HEK293 (cell line): ENCODE results near the gene TDRKH.

ENCODE experiments used
- CTCF ChIA-PET: fragments of 350-600 bp; formaldehyde crosslinking; extraction: SDS; loops from one replicate; lab custom pipeline; 2021; ENCODE audit warnings: antibody characterized with exemption; lab: Yijun Ruan, JAX
- POLR2A ChIA-PET: fragments of 300-600 bp; formaldehyde crosslinking; extraction: SDS; loops from one replicate; lab custom pipeline; 2020; ENCODE audit warnings: antibody characterized with exemption, inconsistent platforms; lab: Yijun Ruan, JAX
- H3K27ac ChIP-seq: fragments of 200-500 bp; sonication (Bioruptor generic); 2 replicates; pipeline ENCODE4 v1.5.1; 2014; ENCODE audit warnings: low read depth, low read length, control low read depth, inconsistent platforms; ENCODE audit errors: extremely low read depth
- H3K36me3 ChIP-seq, 2 experiments: fragments of 200-500 bp in 1 of 2; sonication (Bioruptor generic) in 1 of 2; 1 replicate in 1 of 2; 2 replicates in 1 of 2; pipeline ENCODE4 v1.5.1; 2014 to 2017; ENCODE audit warnings: inconsistent platforms in 2 of 2, low read length in 2 of 2; ENCODE audit not compliant: control insufficient read depth in 2 of 2, insufficient read depth in 1 of 2
- H3K4me1 ChIP-seq: fragments of 200-500 bp; sonication (Bioruptor generic); 2 replicates; pipeline ENCODE4 v1.5.1; 2014; ENCODE audit warnings: mild to moderate bottlenecking, low read length, inconsistent platforms; ENCODE audit not compliant: control insufficient read depth, insufficient read depth
- H3K4me3 ChIP-seq: 2 replicates; pipeline ENCODE4 v1.5.1; 2011; ENCODE audit warnings: low read depth, mild to moderate bottlenecking, control low read depth, low read length, moderate library complexity
- H3K9me3 ChIP-seq: fragments of 200-500 bp; sonication (Bioruptor generic); 2 replicates; pipeline ENCODE4 v1.5.1; 2014; ENCODE audit warnings: low read depth, low read length, inconsistent platforms; ENCODE audit not compliant: control insufficient read depth, insufficient read depth
- BCL11A ChIP-seq: fragments of 450-650 bp; formaldehyde crosslinking; IDR thresholded peaks from 2 replicates; pipeline ENCODE4 v1.5.1; 2016; ENCODE audit warnings: low read depth, missing biosample characterization, missing genetic modification characterization
- BCL11B ChIP-seq: fragments of 450-650 bp; formaldehyde crosslinking; IDR thresholded peaks from 2 replicates; pipeline ENCODE4 v1.5.1; 2016; ENCODE audit warnings: low read depth, missing biosample characterization, missing genetic modification characterization
- HOXD13 ChIP-seq: sonication (generic); formaldehyde crosslinking; IDR thresholded peaks from 2 replicates; pipeline ENCODE4 v1.8.0; 2022; ENCODE audit warnings: missing genetic modification reagents, borderline replicate concordance
- KLF17 ChIP-seq: fragments of 450-650 bp; formaldehyde crosslinking; IDR thresholded peaks from 2 replicates; pipeline ENCODE4 v1.5.1; 2016; ENCODE audit warnings: missing biosample characterization, missing genetic modification characterization
- KLF7 ChIP-seq: fragments of 450-650 bp; formaldehyde crosslinking; IDR thresholded peaks from 2 replicates; pipeline ENCODE4 v1.5.1; 2016; ENCODE audit warnings: missing biosample characterization, missing genetic modification characterization, borderline replicate concordance
- OSR2 ChIP-seq: fragments of 450-650 bp; formaldehyde crosslinking; IDR thresholded peaks from 2 replicates; pipeline ENCODE4 v1.5.1; 2016; ENCODE audit warnings: missing biosample characterization, missing genetic modification characterization
- PRDM2 ChIP-seq: fragments of 450-650 bp; formaldehyde crosslinking; IDR thresholded peaks from 2 replicates; pipeline ENCODE4 v1.5.1; 2016; ENCODE audit warnings: missing biosample characterization, missing genetic modification characterization, borderline replicate concordance
- YY2 ChIP-seq: fragments of 450-650 bp; formaldehyde crosslinking; IDR thresholded peaks from 2 replicates; pipeline ENCODE4 v1.5.1; 2016; ENCODE audit warnings: missing biosample characterization, missing genetic modification characterization
- ZBTB20 ChIP-seq: fragments of 450-650 bp; formaldehyde crosslinking; IDR thresholded peaks from 2 replicates; pipeline ENCODE4 v1.5.1; 2016; ENCODE audit warnings: missing biosample characterization, missing genetic modification characterization
- ZBTB26 ChIP-seq: fragments of 450-650 bp; formaldehyde crosslinking; optimal IDR thresholded peaks from 2 replicates; pipeline ENCODE3; 2016; ENCODE audit warnings: missing biosample characterization, mild to moderate bottlenecking, missing genetic modification characterization
- ZFHX2 ChIP-seq: fragments of 450-650 bp; formaldehyde crosslinking; conservative IDR thresholded peaks from 2 replicates; pipeline ENCODE4 v1.5.1; 2016; ENCODE audit warnings: missing biosample characterization, missing genetic modification characterization
- ZFP3 ChIP-seq: fragments of 450-650 bp; formaldehyde crosslinking; IDR thresholded peaks from 2 replicates; pipeline ENCODE4 v1.5.1; 2016; ENCODE audit warnings: low read depth, missing biosample characterization, missing genetic modification characterization
- ZFP69B ChIP-seq: fragments of 450-650 bp; formaldehyde crosslinking; IDR thresholded peaks from 2 replicates; pipeline ENCODE4 v1.5.1; 2016; ENCODE audit warnings: missing biosample characterization, missing genetic modification characterization
- ZNF146 ChIP-seq: fragments of 450-650 bp; formaldehyde crosslinking; IDR thresholded peaks from 2 replicates; pipeline ENCODE4 v1.5.1; 2016; ENCODE audit warnings: missing biosample characterization, missing genetic modification characterization
- ZNF221 ChIP-seq: fragments of 450-650 bp; formaldehyde crosslinking; IDR thresholded peaks from 2 replicates; pipeline ENCODE4 v1.5.1; 2017; ENCODE audit warnings: missing biosample characterization, missing genetic modification characterization, borderline replicate concordance
- ZNF23 ChIP-seq: fragments of 450-650 bp; formaldehyde crosslinking; IDR thresholded peaks from 2 replicates; pipeline ENCODE4 v1.5.1; 2016; ENCODE audit warnings: missing biosample characterization, missing genetic modification characterization, borderline replicate concordance
- ZNF404 ChIP-seq: fragments of 450-650 bp; formaldehyde crosslinking; IDR thresholded peaks from 2 replicates; pipeline ENCODE4 v1.5.1; 2017; ENCODE audit warnings: missing biosample characterization, missing genetic modification characterization
- ZNF561 ChIP-seq: fragments of 450-650 bp; IDR thresholded peaks from 2 replicates; pipeline ENCODE4 v1.5.1; 2018; ENCODE audit warnings: missing biosample characterization, missing genetic modification characterization, borderline replicate concordance
- ZNF768 ChIP-seq: fragments of 450-650 bp; formaldehyde crosslinking; IDR thresholded peaks from 2 replicates; pipeline ENCODE4 v1.5.1; 2018; ENCODE audit warnings: missing biosample characterization, mild to moderate bottlenecking, missing genetic modification characterization
- ZNF777 ChIP-seq: fragments of 450-650 bp; formaldehyde crosslinking; IDR thresholded peaks from 2 replicates; pipeline ENCODE4 v1.5.1; 2017; ENCODE audit warnings: missing biosample characterization, missing genetic modification characterization, borderline replicate concordance
- ZXDB ChIP-seq: fragments of 450-650 bp; formaldehyde crosslinking; IDR thresholded peaks from 2 replicates; pipeline ENCODE4 v1.5.1; 2016; ENCODE audit warnings: missing biosample characterization, missing genetic modification characterization
- TF ChIP-seq, protein P1 (sequence below): fragments of 450-650 bp; formaldehyde crosslinking; IDR thresholded peaks from 2 replicates; pipeline ENCODE4 v1.5.1; 2017; ENCODE audit warnings: missing biosample characterization, missing genetic modification characterization
- TF ChIP-seq, protein P2 (sequence below): fragments of 450-650 bp; formaldehyde crosslinking; IDR thresholded peaks from 2 replicates; pipeline ENCODE4 v1.5.1; 2016; ENCODE audit warnings: missing biosample characterization, missing genetic modification characterization
- TF ChIP-seq, protein P3 (sequence below): sonication (generic); formaldehyde crosslinking; IDR thresholded peaks from 2 replicates; pipeline ENCODE4 v1.8.1; 2022; ENCODE audit warnings: mild to moderate bottlenecking, moderate library complexity, missing genetic modification reagents

Gene TDRKH

DNA sequence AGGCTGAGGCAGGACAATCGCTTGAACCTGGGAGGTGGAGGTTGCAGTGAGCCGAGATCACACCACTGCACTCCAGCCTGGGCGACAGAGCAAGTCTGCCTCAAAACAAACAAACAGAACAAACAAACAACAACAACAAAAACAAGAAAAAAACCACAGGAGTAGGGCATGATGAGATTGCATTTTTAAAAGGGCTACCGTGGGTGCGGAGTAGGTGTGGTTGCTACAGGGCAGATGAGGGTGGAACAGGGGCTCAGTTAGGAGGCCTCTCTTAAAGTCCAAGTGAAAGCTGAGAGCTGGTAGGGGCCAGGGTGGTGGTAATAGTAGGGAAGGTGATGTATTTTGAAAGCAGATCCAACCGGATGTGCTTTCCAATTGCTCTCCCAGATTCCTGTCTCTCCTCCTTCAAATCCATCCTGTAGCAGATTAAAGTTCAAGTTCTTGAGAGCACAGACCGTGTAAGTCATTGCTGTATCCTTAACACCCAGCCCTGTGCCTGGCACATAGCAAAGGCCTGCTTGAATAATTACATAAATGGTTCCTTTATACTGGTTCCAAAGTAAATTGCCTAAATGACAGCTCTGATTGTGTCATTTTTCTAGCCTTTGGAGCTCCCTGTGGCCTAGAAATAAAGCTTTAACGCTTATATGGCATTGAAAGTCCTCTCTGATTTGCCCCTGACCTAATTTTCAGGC, 19.1 kb upstream of the TDRKH start (continued):
- no peak for TF ChIP-seq PRDM2 (tag by site-specific recombination)
- TF ChIP-seq, protein P1, sequence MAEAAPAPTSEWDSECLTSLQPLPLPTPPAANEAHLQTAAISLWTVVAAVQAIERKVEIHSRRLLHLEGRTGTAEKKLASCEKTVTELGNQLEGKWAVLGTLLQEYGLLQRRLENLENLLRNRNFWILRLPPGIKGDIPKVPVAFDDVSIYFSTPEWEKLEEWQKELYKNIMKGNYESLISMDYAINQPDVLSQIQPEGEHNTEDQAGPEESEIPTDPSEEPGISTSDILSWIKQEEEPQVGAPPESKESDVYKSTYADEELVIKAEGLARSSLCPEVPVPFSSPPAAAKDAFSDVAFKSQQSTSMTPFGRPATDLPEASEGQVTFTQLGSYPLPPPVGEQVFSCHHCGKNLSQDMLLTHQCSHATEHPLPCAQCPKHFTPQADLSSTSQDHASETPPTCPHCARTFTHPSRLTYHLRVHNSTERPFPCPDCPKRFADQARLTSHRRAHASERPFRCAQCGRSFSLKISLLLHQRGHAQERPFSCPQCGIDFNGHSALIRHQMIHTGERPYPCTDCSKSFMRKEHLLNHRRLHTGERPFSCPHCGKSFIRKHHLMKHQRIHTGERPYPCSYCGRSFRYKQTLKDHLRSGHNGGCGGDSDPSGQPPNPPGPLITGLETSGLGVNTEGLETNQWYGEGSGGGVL (tag by site-specific recombination) = no peak
- TF ChIP-seq, protein P2, sequence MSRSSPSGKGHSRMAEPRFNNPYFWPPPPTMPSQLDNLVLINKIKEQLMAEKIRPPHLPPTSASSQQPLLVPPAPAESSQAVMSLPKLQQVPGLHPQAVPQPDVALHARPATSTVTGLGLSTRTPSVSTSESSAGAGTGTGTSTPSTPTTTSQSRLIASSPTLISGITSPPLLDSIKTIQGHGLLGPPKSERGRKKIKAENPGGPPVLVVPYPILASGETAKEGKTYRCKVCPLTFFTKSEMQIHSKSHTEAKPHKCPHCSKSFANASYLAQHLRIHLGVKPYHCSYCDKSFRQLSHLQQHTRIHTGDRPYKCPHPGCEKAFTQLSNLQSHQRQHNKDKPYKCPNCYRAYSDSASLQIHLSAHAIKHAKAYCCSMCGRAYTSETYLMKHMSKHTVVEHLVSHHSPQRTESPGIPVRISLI (tag by site-specific recombination) = no peak
- TF ChIP-seq ZNF404 (tag by site-specific recombination) = no peak
- TF ChIP-seq ZNF768 (tag by site-specific recombination) = no peak
- no peak for TF ChIP-seq BCL11A (tag by site-specific recombination)
- TF ChIP-seq, protein P3, sequence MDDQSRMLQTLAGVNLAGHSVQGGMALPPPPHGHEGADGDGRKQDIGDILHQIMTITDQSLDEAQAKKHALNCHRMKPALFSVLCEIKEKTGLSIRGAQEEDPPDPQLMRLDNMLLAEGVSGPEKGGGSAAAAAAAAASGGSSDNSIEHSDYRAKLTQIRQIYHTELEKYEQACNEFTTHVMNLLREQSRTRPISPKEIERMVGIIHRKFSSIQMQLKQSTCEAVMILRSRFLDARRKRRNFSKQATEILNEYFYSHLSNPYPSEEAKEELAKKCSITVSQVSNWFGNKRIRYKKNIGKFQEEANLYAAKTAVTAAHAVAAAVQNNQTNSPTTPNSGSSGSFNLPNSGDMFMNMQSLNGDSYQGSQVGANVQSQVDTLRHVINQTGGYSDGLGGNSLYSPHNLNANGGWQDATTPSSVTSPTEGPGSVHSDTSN (CRISPR knock-in tag) = no peak
- peak; percentile 62 for TF ChIP-seq ZFP69B
- peak; percentile 65 for TF ChIP-seq ZFHX2
- no peak for TF ChIP-seq ZFP3 (tag by site-specific recombination)
- TF ChIP-seq YY2 (tag by site-specific recombination) = no peak
- TF ChIP-seq OSR2 (tag by site-specific recombination) = peak; percentile 62

- H3K4me1 ChIP-seq = no peaks in the 10 kb centered on the region
- no peaks in the 10 kb centered on the region for H3K9me3 ChIP-seq
- ChIA-PET POLR2A (no interaction called here), CTCF (interaction anchor here (0.9 to 1.6 kb wide), 2 partner anchors 36 to 73 kb away, joined by 3 read pairs; no protein-coding TSS in a partner anchor)
- no peak overlapping the region for H3K4me3 ChIP-seq
- H3K36me3 ChIP-seq = no peaks in the 10 kb centered on the region
- no peak overlapping the region for H3K27ac ChIP-seq
- TF ChIP-seq KLF17 (tag by site-specific recombination) (no peak), ZFP69B (no peak), BCL11B (tag by site-specific recombination) (no peak), ZNF221 (tag by site-specific recombination) (no peak), ZBTB26 (tag by site-specific recombination) (no peak), ZNF561 (tag by site-specific recombination) (no peak), ZBTB20 (no peak), ZNF146 (tag by site-specific recombination) (no peak), ZNF23 (no peak), ZXDB (tag by site-specific recombination) (no peak), KLF7 (tag by site-specific recombination) (no peak), ZNF777 (tag by site-specific recombination) (no peak), HOXD13 (CRISPR knock-in tag) (no peak)
Measured at GRCh38 chr1:151807766-151808165, 17.5 kb upstream of the TDRKH start.
